Ectodermal cell (in vitro differentiated cells): ENCODE measurements around the gene TRAF4. TPM values are rescaled to one million over a fixed set of nuclear protein-coding genes. Genes with fewer than 3 reads are reported as not detected.

Experiments used
- H3K27ac ChIP-seq: 2 replicates; pipeline ENCODE4 v1.7.0; 2013; ENCODE audit warnings: mild to moderate bottlenecking, low read depth, low read length; ENCODE audit not compliant: insufficient read depth, poor library complexity, severe bottlenecking
- H3K27me3 ChIP-seq: 2 replicates; pipeline ENCODE4 v1.7.0; 2013; ENCODE audit warnings: mild to moderate bottlenecking, low read length; ENCODE audit not compliant: insufficient read depth, control insufficient read depth, poor library complexity, severe bottlenecking
- H3K36me3 ChIP-seq: one replicate; pipeline ENCODE4 v1.7.0; 2013; ENCODE audit warnings: low read length; ENCODE audit not compliant: control insufficient read depth, insufficient read depth
- H3K4me1 ChIP-seq: one replicate; pipeline ENCODE4 v1.7.0; 2013; ENCODE audit warnings: low read length; ENCODE audit not compliant: control insufficient read depth, insufficient read depth
- H3K4me3 ChIP-seq: 2 replicates; pipeline ENCODE4 v1.7.0; 2013; ENCODE audit warnings: low read depth, low read length, control low read depth; ENCODE audit not compliant: insufficient read depth
- H3K9me3 ChIP-seq: 2 replicates; pipeline ENCODE4 v1.7.0; 2013; ENCODE audit warnings: mild to moderate bottlenecking, low read length, moderate library complexity; ENCODE audit not compliant: control insufficient read depth
- WGBS, 2 experiments: methylation state at CpG; one replicate each; pipeline ENCODE4 v1.1.7; 2013; ENCODE audit warnings: missing lambda C conversion rate in 2 of 2; 5-methylcytosine and 5-hydroxymethylcytosine counted together
- polyA plus RNA-seq, 4 experiments: library from polyadenylated mRNA; stranded (reverse); fragments of 50-300 nt; gene quantifications; one replicate each; pipeline ENCODE4 v1.2.3, GENCODE V29; 2013

The TRAF4 gene, protein sequence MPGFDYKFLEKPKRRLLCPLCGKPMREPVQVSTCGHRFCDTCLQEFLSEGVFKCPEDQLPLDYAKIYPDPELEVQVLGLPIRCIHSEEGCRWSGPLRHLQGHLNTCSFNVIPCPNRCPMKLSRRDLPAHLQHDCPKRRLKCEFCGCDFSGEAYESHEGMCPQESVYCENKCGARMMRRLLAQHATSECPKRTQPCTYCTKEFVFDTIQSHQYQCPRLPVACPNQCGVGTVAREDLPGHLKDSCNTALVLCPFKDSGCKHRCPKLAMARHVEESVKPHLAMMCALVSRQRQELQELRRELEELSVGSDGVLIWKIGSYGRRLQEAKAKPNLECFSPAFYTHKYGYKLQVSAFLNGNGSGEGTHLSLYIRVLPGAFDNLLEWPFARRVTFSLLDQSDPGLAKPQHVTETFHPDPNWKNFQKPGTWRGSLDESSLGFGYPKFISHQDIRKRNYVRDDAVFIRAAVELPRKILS
- polyA plus RNA-seq (2013, experiment 1 of 4): 97.8 TPM
- polyA plus RNA-seq (2013, experiment 2 of 4): 108 TPM
- 84.9 TPM for polyA plus RNA-seq (2013, experiment 3 of 4)
- polyA plus RNA-seq (2013, experiment 4 of 4): 92.4 TPM

DNA sequence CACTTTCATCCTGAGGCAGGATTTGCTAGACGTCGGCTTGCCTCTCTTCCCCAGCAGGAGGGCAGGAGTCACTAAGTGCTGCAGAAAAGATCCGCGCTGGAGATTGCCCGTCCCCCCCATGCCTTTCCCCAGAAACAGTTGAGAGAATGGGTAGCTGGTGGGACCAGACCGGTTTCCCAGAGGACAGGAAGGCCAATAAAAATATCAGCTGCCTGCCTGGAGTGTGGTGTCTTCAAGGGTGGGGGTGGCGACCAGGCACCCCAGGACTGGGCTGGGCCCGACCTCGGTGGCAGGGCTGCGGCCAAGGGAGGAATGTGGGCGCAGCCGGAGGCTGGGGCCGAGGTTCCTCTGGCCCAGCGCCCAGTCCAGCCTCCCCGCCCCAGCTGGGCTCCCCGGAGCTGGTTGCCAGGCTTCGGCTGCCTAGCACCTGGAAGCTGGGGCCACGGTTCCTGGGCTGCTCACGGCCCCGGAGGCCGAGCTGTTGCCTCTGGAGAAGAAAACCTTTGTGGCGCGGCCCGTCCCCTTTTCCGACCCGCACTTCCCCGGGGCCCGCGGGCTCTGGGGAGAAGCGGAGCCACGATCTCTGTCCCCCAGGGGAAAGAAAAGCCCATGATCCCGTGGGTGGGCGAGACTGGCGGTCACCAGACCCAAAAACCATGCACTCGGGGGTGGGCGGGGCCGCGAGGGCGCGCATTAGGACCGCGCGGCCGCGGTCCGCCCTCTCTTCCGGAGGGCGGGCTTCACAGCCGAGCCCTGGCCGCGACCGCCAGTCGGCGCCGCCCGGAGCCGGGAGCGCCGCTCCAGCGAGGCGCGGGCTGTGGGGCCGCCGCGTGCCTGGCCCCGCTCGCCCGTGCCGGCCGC is at the start of gene TRAF4:
TRAF4 (plus strand) TSS at position 769 of the 861 bp plus-strand sequence. CDS start 102 bp downstream, outside the sequence.
- H3K4me1 ChIP-seq: peaks cover 27% of the 10 kb centered on the region
- H3K36me3 ChIP-seq: peaks cover 14% of the 10 kb centered on the region
- H3K4me3 ChIP-seq: peak within 1 kb of the TSS; percentile 60
- WGBS, 2 experiments: 0% methylated on average over 70 of the region's 70 CpGs
- H3K9me3 ChIP-seq: no peaks in the 10 kb centered on the region
- peak within 1 kb of the TSS; percentile 100 for H3K27ac ChIP-seq
- no peaks in the 10 kb centered on the region for H3K27me3 ChIP-seq

DNA sequence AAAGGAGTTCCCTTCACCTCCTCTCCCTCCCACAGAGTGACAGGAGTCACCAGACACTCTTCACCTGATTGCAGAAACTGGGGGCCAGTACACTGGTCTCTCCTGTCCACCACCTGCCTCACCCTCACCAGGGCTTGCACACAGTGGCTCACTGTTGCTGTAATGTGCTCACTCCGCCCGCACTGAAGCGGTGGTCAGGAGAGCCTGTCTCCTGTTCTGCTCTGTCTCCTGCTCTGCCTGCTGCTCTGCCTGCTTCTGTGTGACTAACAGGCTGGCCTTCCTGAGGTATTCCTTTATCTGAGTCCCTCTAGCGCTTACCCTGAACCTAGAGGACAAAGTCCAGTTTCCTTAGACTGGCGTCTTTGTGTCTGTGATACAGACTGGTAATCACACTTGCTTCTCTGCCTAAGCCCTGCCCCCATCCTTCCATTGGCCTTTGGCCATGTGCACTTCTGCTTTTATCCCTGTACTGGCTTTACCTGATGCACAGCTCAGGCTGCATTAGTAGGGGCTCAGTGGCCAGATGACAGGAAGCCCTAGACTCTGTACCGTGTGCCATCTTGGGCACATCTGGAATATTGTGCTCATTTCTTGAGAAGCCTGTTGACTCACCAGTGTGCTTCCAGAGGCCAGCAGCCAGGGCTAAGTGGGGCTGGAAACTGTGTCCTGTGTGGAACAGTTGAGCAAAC is 45.4 kb upstream of the TRAF4 start:
- Histone ChIP-seq H3K9me3 (no peaks in the 10 kb centered on the region), H3K27ac (no peak overlapping the region), H3K27me3 (no peaks in the 10 kb centered on the region), H3K36me3 (peaks cover 71% of the 10 kb centered on the region), H3K4me1 (peaks cover 14% of the 10 kb centered on the region), H3K4me3 (no peak overlapping the region)
- WGBS, 2 experiments: 95 to 97% methylated on average over 6 of the region's 6 CpGs

DNA sequence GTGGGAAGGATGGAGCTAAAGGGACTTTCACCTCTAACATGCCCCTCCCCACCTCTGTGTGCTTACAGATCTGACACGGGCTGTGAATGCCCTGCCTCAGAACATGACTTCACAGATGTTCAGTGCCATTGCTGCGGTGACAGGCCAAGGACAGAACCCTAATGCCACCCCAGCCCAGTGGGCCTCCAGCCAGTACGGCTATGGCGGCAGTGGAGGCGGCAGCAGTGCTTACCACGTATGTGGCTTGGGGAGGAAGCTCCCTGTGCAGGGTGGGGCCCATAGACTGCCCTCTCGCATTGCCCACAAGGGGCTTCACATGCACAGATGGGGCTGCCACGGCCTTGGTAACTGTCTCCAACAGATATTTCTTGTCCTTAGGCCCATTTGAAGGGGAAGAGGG is 43.5 kb upstream of the TRAF4 start:
- Histone ChIP-seq H3K4me1 (peaks cover 14% of the 10 kb centered on the region), H3K27ac (no peak overlapping the region), H3K4me3 (no peak overlapping the region), H3K9me3 (no peaks in the 10 kb centered on the region), H3K36me3 (peaks cover 56% of the 10 kb centered on the region), H3K27me3 (no peaks in the 10 kb centered on the region)
- WGBS, 2 experiments: 95 to 98% methylated on average over 8 of the region's 8 CpGs

DNA sequence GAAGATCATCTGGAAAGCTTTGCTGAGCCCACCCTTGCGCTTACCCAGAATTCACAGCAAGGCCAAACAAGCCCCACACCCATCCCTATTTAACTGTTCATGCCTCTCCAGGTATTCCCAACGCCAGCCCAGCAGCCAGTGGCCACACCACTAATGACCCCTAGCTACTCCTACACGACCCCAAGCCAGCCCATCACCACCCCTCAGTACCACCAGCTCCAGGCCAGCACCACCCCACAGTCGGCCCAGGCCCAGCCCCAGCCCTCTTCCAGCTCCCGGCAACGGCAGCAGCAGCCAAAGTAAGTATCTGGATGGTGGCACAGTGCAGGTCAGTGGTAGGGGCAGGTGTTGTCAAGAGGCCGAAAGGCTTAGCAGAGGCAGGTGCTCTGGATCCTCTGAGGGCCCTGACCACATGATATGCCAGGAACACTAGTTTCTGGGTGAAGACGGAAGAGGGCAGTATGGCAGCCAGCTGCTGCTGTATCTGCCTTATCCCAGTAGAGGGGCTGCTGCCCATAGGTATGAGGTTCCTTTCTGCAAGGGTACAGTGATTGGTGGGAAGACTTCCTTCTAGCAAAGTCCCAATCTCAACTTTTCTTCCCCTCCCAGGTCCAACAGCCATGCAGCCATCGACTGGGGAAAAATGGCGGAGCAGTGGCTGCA is 42.9 kb upstream of the TRAF4 start:
- Histone ChIP-seq H3K4me1 (peaks cover 14% of the 10 kb centered on the region), H3K9me3 (no peaks in the 10 kb centered on the region), H3K27ac (no peak overlapping the region), H3K4me3 (no peak overlapping the region), H3K36me3 (peaks cover 51% of the 10 kb centered on the region), H3K27me3 (no peaks in the 10 kb centered on the region)
- WGBS, 2 experiments: 95% methylated on average over 10 of the region's 10 CpGs

DNA sequence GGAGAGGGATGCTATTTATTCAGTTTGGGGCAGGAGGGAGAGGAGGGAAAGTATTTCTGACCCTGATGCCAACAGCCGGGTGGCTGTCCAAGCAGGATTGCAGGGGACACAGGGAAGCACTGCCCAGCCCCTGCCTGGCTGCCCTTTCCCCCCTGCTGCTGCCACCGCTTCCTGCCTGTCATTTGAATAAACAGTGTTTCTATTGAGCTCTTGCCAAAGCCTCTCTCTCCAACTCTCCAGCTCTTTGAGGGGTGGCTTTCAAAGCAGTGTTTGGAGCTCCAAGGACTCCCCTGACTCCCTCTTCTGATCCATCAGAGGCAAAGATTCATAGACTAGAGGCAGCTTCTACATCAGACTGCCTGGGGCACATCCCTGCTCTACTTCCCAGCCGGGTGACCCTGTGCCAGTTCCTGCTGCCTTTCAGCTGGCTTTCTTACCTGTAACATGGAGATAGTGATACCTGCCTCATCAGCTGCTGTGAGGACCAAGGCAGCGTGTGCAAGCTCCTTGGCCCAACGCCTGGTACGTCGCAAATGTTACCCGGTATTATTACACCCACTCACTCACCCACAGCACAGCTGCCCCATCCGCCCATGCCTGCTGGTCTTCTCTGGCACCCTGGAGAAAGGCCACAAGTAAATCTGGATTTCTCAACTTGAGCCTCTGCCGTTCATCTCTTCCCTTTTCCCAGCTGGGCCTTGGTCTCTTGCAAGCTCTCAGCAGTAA is 41.6 kb upstream of the TRAF4 start:
- Histone ChIP-seq H3K4me1 (peaks cover 14% of the 10 kb centered on the region), H3K36me3 (peaks cover 49% of the 10 kb centered on the region), H3K4me3 (no peak overlapping the region), H3K9me3 (no peaks in the 10 kb centered on the region), H3K27ac (peak overlapping the region; percentile 44), H3K27me3 (no peaks in the 10 kb centered on the region)
- 88 to 89% methylated on average over 10 of the region's 10 CpGs for WGBS, 2 experiments

DNA sequence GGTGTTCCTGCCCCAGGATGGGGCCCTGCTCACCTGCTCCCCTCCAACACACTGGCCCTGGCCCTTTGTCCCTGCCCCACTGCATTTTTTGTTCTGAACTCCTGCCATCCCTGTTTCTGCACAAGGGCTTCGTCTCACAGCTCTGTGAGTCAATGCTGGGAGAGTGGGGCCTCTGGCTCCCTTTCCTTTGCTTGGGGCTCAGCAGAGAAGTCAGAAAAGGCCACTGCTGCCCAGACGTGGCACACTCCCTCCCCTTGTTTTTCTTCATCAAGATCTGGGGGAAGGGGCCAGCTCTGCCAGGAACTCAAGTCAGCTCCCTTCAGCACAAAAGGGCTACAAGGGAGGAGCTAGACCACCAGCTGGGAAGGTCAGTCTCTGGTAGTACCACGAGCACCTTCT is 41.1 kb upstream of the TRAF4 start:
- Histone ChIP-seq H3K36me3 (peaks cover 44% of the 10 kb centered on the region), H3K9me3 (no peaks in the 10 kb centered on the region), H3K4me1 (peaks cover 14% of the 10 kb centered on the region), H3K27ac (no peak overlapping the region), H3K4me3 (no peak overlapping the region), H3K27me3 (no peaks in the 10 kb centered on the region)
- 46% methylated on average over 3 of the region's 3 CpGs for WGBS, 2 experiments

DNA sequence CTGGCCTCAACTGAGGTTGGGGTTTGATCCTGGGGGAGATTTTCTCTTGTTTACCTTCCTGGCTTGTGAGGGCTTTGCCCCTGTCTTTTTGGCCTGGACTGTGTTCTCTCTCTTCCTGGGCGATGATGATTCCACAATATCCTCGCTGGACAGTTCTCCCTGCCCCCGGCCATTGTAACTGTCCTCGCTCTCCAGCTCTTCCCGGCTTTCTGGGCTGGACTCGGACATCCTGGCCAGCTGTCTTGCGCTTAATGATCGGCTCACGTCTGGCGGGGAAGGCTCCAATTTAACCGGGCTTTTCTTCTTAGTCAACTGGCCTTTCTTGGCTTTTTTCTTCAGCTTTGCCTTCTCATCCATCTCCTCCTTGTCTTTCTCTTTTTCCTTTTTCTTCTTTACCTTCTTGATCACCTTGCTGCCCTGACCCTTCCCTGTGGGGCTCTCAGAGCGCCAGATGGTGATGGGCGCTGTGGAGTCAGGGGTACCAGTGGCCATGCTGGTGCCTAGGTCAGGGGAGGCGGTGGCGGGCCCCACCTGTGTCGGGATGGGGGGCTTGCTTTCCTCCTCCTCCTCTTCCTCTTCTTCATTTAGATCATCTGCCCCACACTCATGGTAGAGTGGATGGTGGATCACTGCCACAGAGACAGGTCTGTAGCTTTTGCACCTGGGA is 40.1 kb upstream of the TRAF4 start:
- Histone ChIP-seq H3K4me1 (peaks cover 14% of the 10 kb centered on the region), H3K9me3 (no peaks in the 10 kb centered on the region), H3K4me3 (no peak overlapping the region), H3K36me3 (peaks cover 35% of the 10 kb centered on the region), H3K27ac (no peak overlapping the region), H3K27me3 (no peaks in the 10 kb centered on the region)
- 94% methylated on average over 15 to 16 of the region's 16 CpGs for WGBS, 2 experiments

DNA sequence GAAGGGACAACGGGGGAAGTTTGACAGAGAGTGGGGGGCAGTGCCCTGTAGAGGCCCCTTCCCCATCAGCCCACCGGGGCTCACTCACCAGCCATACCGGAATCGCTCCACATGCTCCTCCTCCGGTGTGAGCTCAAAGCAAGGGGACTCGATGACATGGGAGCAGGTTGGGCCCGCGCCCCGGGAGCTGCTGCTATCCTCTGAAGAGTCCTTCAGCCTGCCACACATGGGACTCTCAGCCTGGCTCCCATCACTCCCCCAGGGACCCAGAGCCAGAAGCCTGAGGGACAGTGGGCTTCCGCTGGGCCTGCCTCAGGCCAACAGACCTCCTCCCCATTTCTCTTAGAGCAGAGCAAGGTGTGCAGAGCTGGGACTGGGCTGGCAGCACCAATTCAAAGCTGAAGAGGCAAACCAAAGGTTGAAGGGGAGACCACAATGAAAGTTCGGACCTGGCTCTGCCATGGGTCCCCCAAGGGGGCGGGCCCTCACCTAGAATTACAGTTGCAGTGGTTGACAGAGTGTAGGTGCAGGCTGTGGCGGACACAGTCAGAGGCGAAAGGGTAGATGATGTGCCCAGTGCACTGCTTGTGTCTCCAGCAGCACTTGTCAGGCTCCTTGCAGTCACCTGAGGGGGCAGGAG is 39.5 kb upstream of the TRAF4 start:
- WGBS, 2 experiments: 94% methylated on average over 14 of the region's 14 CpGs
- peaks cover 28% of the 10 kb centered on the region for H3K36me3 ChIP-seq
- H3K27me3 ChIP-seq: no peaks in the 10 kb centered on the region
- H3K4me1 ChIP-seq: peaks cover 14% of the 10 kb centered on the region
- H3K4me3 ChIP-seq: no peak overlapping the region
- no peak overlapping the region for H3K27ac ChIP-seq
- no peaks in the 10 kb centered on the region for H3K9me3 ChIP-seq
